ENCODE results near the gene IL1F10. TPM values are rescaled to one million over a fixed set of nuclear protein-coding genes. Genes with fewer than 3 reads are reported as not detected.

The IL1F10 gene
- total RNA-seq, 1 experiment from 2014 or later: not detected

GRCh38 chr2:113046465-113046864, 21.3 kb upstream of the IL1F10 start:
- Histone ChIP-seq H3K4me3 (no peak overlapping the region), H3K27ac (no peak overlapping the region), H3K36me3 (no peaks in the 10 kb centered on the region), H3K9me3 (replicated peaks) (no peaks in the 10 kb centered on the region), H3K4me1 (replicated peaks) (no peaks in the 10 kb centered on the region), H3K27me3 (replicated peaks) (no peaks in the 10 kb centered on the region; the same call in none of the 2 replicates)
- DNase-seq (ENCODE audit: low read depth in 1 of 2, low spot score in 2 of 2): no peak

- Histone ChIP-seq H3K4me3 (no peak overlapping the region), H3K27me3 (replicated peaks) (no peaks in the 10 kb centered on the region; the same call in 1 of the 2 replicates), H3K9me3 (replicated peaks) (no peaks in the 10 kb centered on the region), H3K27ac (no peak overlapping the region), H3K36me3 (no peaks in the 10 kb centered on the region), H3K4me1 (replicated peaks) (no peaks in the 10 kb centered on the region)
- no peak for DNase-seq (ENCODE audit: low read depth in 1 of 2, low spot score in 2 of 2)
These were observed 16.6 kb upstream of the IL1F10 start for GRCh38 chr2:113050921-113051895.

- DNase-seq (ENCODE audit: low read depth in 1 of 2, low spot score in 2 of 2): no peak
- no peaks in the 10 kb centered on the region for H3K9me3 ChIP-seq (replicated peaks)
- no peak within 1 kb of the TSS for H3K4me3 ChIP-seq
- no peaks in the 10 kb centered on the region for H3K4me1 ChIP-seq (replicated peaks)
- H3K36me3 ChIP-seq: no peaks in the 10 kb centered on the region
- H3K27me3 ChIP-seq (replicated peaks): no peaks in the 10 kb centered on the region
- H3K27ac ChIP-seq: no peak within 1 kb of the TSS
These were observed 15.3 kb upstream of the IL1F10 start, which contains the start of gene IL36B for GRCh38 chr2:113052396-113052917. Gene IL36B (minus strand): TSS chr2:113052867.

DNA sequence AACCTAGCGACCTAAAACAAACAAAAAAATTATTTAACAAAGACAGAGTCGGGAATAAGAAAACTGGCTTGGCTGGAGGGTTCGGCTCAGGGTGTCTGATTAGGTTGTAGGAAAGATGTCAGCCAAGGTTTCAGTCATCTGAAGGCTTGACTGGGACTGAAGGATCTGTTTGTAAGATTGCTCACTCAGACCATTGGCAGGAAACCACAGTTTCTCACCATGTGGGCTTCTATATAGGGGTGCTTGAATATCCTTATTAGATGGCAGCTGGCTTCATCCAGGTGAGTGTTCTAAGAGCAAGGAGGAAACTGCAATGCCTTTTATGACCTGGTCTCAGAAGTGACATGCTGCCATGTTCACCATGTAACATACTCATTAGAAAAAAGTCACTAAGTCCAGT, 14.1 kb upstream of the IL1F10 start:
- DNase-seq (ENCODE audit: low read depth in 1 of 2, low spot score in 2 of 2): no peak
- Histone ChIP-seq H3K4me1 (replicated peaks) (no peaks in the 10 kb centered on the region), H3K4me3 (no peak overlapping the region), H3K27ac (no peak overlapping the region), H3K27me3 (replicated peaks) (no peaks in the 10 kb centered on the region; the same call in 1 of the 2 replicates), H3K36me3 (no peaks in the 10 kb centered on the region), H3K9me3 (replicated peaks) (no peaks in the 10 kb centered on the region)

DNA sequence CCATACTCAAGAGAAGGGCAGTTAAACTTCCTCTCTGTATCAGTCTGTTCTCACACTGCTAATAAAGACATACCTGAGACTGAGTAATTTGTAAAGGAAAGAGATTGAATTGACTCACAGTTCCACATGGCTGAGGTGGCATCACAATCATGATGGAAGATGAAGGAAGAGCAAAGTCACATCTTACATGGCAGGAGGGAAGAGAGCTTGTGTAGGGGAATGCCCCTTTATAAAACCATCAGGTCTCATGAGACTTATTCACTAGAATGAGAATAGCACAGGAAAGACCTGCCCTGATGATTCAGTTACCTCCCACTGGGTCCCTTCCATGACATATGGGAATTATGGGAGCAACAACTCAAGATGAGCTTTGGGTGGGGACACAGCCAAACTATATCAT, 13.7 kb upstream of the IL1F10 start:
- Histone ChIP-seq H3K4me1 (replicated peaks) (no peaks in the 10 kb centered on the region), H3K4me3 (no peak overlapping the region), H3K36me3 (no peaks in the 10 kb centered on the region), H3K27ac (no peak overlapping the region), H3K9me3 (replicated peaks) (no peaks in the 10 kb centered on the region), H3K27me3 (replicated peaks) (no peaks in the 10 kb centered on the region; the same call in 1 of the 2 replicates)
- DNase-seq (ENCODE audit: low read depth in 1 of 2, low spot score in 2 of 2): no peak

DNA sequence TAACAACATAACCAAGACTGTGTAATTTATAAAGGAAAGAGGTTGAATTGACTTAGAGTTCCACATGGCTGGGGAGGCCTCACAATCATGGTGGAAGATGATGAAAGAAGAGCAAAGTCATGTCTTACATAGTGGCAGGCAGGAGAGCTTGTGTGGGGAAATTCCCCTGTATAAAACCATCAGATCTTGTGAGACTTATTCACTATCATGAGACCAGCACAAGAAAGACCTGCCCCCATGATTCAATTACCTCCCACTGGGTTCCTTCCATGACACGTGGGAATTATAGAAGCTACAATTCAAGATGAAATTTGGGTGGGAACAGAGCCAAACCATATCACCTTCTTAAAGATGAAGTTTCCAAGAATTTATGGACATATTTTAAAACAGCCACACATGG, 11.2 kb upstream of the IL1F10 start:
- Histone ChIP-seq H3K27ac (no peak overlapping the region), H3K9me3 (replicated peaks) (no peaks in the 10 kb centered on the region), H3K36me3 (no peaks in the 10 kb centered on the region), H3K27me3 (replicated peaks) (no peaks in the 10 kb centered on the region; the same call in 1 of the 2 replicates), H3K4me3 (no peak overlapping the region), H3K4me1 (replicated peaks) (no peaks in the 10 kb centered on the region)
- DNase-seq (ENCODE audit: low read depth in 1 of 2, low spot score in 2 of 2): peak in 1 of 2 experiments; percentile 1

DNA sequence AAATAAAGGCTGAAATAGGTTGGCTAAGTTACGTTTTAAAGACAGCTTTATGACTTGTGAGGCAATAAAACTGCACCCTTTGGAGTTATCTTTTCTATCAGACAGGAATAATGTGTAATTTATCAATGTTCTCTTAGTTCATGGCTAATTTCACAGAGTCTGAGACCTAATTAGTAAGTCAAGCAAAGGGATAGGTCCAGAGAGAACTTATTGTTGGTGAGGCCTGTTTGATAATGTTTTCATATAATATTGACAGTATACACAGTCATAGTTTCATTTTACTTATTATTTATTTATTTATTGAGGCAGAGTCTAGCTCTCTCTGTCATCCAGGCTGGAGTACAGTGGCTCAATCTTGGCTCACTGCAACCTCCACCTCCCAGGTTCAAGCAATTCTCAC, 10.7 kb upstream of the IL1F10 start:
- no peak overlapping the region for H3K4me3 ChIP-seq
- no peaks in the 10 kb centered on the region for H3K9me3 ChIP-seq (replicated peaks)
- H3K27me3 ChIP-seq (replicated peaks): no peaks in the 10 kb centered on the region; the same call in 1 of the 2 replicates
- no peak overlapping the region for H3K27ac ChIP-seq
- no peaks in the 10 kb centered on the region for H3K36me3 ChIP-seq
- no peak for DNase-seq (ENCODE audit: low read depth in 1 of 2, low spot score in 2 of 2)
- H3K4me1 ChIP-seq (replicated peaks): no peaks in the 10 kb centered on the region

DNA sequence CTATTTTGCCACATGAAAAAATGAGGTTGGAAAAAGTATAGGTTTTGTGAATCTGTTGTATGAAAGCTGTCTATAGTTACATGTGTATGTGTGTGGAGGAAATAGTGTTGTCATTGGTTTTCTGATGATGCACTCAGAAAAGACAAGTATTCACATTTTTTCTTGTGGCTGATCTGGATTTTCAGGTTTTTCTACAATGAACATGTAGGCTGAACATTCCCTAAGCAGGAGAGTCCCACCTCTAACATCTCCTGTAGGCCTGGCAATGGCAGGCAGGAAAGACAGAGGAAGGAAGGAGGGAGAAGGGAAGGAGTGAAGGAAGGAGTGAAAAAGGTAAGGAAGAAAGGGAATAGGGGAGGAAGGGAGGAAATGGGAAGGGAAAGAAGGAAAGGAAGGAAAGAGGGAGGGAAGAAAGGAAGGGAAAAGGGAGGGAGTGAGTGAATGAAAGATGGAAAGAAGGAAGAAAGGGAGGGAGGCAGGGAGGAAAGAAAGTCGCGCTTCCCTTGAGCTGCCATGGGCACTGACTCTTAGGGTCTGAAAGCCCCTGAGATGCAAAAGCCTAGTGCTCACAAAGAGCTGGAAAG, 9.3 kb upstream of the IL1F10 start:
- no peak overlapping the region for H3K27ac ChIP-seq
- no peaks in the 10 kb centered on the region for H3K9me3 ChIP-seq (replicated peaks)
- no peaks in the 10 kb centered on the region for H3K36me3 ChIP-seq
- H3K4me1 ChIP-seq (replicated peaks): no peaks in the 10 kb centered on the region
- H3K4me3 ChIP-seq: no peak overlapping the region
- peaks cover 2% of the 10 kb centered on the region for H3K27me3 ChIP-seq (replicated peaks)
- DNase-seq (ENCODE audit: low read depth in 1 of 2, low spot score in 2 of 2): peak in 1 of 2 experiments; percentile 8

DNA sequence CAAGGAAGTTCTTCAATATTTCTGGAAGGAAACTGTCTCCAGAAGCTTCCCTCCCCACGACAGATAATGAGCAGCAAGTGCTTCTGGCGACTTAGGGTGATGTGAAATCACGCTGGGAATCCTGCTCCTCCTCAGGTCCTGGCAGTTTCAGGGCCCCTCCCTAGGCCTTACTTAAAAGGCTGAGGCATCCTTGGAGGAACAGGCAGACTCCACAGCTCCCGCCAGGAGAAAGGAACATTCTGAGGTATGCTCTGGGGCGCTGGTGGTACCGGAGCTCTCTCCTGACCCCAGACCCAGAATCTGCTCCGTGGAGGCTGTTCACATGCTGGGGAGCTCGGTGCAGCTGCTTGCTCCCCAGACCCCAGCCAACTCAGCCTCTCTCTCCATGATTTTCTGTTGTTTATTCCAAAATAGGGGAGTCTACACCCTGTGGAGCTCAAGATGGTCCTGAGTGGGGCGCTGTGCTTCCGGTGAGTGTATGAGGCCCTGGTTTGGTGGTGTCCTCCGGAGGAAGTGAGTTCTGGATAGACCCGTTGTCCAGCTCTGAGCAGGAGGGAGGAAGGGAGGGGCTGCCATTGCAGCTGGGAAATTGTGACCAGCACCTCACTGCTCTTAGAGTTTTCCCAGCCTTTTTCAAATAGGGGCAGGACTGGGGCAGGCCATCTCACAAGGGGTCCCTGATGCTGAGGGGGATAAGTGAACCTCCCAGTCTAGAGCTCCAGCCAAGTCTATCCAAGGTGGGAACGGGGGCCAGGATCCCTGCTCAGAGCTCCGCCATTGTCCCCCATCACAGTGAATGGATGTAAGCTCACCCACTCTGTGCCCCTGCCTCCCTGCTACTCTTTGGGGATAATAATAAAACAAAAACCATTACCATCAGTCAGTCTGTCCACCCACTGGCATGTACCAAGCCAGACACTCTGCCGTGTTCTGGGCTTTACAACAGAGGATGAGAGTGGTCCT, 8.5 kb upstream of the IL1F10 start, which contains the start of gene IL36RN:
TSS of gene IL36RN (plus strand) at position 201 of the 963 bp plus-strand sequence. CDS start at position 442, 241 bp downstream.
- H3K9me3 ChIP-seq (replicated peaks): no peaks in the 10 kb centered on the region
- H3K36me3 ChIP-seq: no peaks in the 10 kb centered on the region
- peak in 1 of 2 experiments; percentile 23 for DNase-seq (ENCODE audit: low read depth in 1 of 2, low spot score in 2 of 2)
- peaks cover 3% of the 10 kb centered on the region for H3K27me3 ChIP-seq (replicated peaks)
- no peak within 1 kb of the TSS for H3K27ac ChIP-seq
- no peak within 1 kb of the TSS for H3K4me3 ChIP-seq
- no peaks in the 10 kb centered on the region for H3K4me1 ChIP-seq (replicated peaks)

- DNase-seq (ENCODE audit: low read depth in 1 of 2, low spot score in 2 of 2): peak in 1 of 2 experiments; percentile 25
- no peak overlapping the region for H3K27ac ChIP-seq
- peaks cover 3% of the 10 kb centered on the region for H3K27me3 ChIP-seq (replicated peaks)
These were observed 7.4 kb upstream of the IL1F10 start for GRCh38 chr2:113060396-113060795.

GRCh38 chr2:113060796-113061195, 7.0 kb upstream of the IL1F10 start:
- no peak overlapping the region for H3K27ac ChIP-seq
- H3K36me3 ChIP-seq: no peaks in the 10 kb centered on the region
- DNase-seq (ENCODE audit: low read depth in 1 of 2, low spot score in 2 of 2): no peak
- no peaks in the 10 kb centered on the region for H3K4me1 ChIP-seq (replicated peaks)
- H3K9me3 ChIP-seq (replicated peaks): no peaks in the 10 kb centered on the region
- H3K27me3 ChIP-seq (replicated peaks): peaks cover 3% of the 10 kb centered on the region
- no peak overlapping the region for H3K4me3 ChIP-seq

More at GRCh38 chr2:113060396-113060795, 7.4 kb upstream of the IL1F10 start:
- H3K4me1 ChIP-seq (replicated peaks): no peaks in the 10 kb centered on the region
- H3K9me3 ChIP-seq (replicated peaks): no peaks in the 10 kb centered on the region
- no peak overlapping the region for H3K4me3 ChIP-seq
- no peaks in the 10 kb centered on the region for H3K36me3 ChIP-seq

- no peaks in the 10 kb centered on the region for H3K36me3 ChIP-seq
These were observed 6.5 kb upstream of the IL1F10 start for GRCh38 chr2:113061241-113061640.

More at GRCh38 chr2:113061241-113061640, 6.5 kb upstream of the IL1F10 start:
- Histone ChIP-seq H3K27me3 (replicated peaks) (peaks cover 3% of the 10 kb centered on the region), H3K4me3 (no peak overlapping the region), H3K4me1 (replicated peaks) (no peaks in the 10 kb centered on the region), H3K27ac (no peak overlapping the region), H3K9me3 (replicated peaks) (no peaks in the 10 kb centered on the region)
- peak in 1 of 2 experiments; percentile 15 for DNase-seq (ENCODE audit: low read depth in 1 of 2, low spot score in 2 of 2)

Measured in SJSA1 (cell line).